ENCODE data around the gene TAC4. TPM values are rescaled to one million over a fixed set of nuclear protein-coding genes. Genes with fewer than 3 reads are reported as not detected.
"Not testable (repeated sequence)": the region's sequence is repeated elsewhere in the genome, so short reads cannot be mapped to it uniquely, and the experiment has no call there.

The TAC4 gene
- total RNA-seq, 1 donor = not detected

DNA sequence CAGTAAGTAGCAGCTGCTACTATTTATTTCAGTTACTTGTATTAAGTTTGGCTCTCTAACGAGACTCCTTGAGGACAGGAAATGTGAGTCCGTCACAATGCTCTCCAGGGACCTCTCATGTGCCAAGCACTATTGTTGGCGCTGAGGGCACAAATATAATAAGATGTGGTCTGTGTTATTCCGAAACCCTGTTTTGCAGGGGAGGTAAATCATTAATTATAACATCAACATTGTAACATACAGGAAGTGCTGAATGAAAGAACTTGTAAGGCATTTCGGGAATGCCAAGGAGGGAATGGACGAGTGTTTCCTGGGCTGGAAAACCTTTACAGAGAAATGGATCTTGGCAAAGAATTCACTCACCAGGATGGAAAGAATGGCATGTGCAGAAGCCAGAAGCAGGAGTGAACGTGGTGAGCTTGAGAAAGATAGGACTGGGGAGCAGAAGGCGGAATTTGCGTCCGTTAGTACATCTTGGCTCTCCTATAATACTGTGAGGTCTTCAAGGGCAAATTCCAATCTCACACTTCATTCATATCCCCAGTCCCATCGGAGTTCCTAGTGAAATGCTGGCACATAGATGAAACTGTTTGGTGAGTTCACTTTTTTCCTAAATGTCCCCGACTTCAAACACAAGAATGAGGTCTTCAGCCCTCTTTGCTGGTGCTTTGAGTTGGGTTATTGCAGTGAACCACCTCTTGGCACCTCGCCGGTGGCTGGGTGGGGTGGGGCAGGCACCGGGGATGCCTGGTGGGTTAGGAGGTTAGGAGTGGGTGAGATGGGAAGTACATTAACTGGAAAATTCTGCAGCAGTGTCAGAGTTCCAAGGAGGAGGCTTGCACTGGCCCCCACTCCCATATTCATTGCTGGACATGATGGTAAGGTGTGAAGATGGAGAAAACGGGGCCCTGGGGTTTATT, 11.5 kb downstream of the TAC4 start:
- TF ChIP-seq CTCF (IDR thresholded peaks at IDR 0.05; ENCODE audit: insufficient read depth, low read length) = no peak
- no peak overlapping the region for H3K4me3 ChIP-seq (ENCODE audit: low read depth, low read length)
- DNase-seq (ENCODE audit: low read depth) = peak; percentile 84

DNA sequence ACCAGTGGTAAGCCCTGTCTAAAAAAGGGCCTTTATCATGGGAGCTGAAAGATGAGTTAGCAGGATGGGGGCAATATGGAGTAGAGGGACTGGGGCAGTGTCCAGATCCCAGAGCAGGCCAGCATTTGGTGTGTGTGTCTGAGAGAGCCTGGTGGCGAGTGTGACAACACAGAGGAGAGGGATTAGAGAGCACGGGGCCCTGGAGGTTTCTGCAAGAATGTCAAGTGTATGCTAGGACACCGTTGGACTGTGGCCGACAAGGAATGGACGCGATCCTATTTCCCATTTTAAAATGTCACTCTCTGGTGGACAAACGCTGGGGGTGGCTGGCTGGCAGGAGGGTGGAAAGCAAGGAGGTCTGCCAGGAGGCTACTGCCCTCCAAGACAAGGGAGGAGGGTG, 12.4 kb downstream of the TAC4 start:
- no peak overlapping the region for H3K4me3 ChIP-seq (ENCODE audit: low read depth, low read length)
- TF ChIP-seq CTCF (IDR thresholded peaks at IDR 0.05; ENCODE audit: insufficient read depth, low read length) = no peak
- no peak for DNase-seq (ENCODE audit: low read depth)

DNA sequence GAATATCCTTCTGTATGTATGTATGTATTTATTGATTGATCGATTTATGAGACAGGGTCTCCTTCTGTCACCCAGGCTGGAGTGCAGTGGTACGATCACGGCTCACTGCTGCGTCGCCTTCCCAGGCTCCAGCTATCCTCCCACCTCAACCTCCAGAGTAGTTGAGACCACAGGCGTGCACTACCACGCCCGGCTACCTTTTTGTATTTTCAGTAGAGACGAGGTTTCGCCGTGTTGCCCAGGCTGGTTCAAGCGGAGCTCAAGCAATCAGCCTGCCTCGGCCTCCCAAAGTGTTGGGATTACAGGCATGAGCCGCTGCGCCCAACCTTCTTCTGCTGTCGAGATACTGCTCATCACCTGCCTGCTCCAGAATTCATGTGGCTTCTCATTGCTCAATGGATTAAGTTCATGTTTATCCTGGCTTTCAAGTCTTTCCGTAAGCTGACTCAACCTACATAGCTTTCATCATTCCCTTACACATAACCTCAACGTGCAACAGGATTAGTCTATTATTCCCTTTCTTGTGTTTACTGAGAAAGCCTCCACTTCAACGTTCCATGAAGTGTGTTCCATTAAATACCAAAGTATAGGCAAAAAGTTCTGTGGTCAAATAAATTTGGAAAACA, 13.6 kb downstream of the TAC4 start:
- H3K4me3 ChIP-seq (ENCODE audit: low read depth, low read length) = no peak overlapping the region
- TF ChIP-seq CTCF (IDR thresholded peaks at IDR 0.05; ENCODE audit: insufficient read depth, low read length) = no peak
- no peak for DNase-seq (ENCODE audit: low read depth)

DNA sequence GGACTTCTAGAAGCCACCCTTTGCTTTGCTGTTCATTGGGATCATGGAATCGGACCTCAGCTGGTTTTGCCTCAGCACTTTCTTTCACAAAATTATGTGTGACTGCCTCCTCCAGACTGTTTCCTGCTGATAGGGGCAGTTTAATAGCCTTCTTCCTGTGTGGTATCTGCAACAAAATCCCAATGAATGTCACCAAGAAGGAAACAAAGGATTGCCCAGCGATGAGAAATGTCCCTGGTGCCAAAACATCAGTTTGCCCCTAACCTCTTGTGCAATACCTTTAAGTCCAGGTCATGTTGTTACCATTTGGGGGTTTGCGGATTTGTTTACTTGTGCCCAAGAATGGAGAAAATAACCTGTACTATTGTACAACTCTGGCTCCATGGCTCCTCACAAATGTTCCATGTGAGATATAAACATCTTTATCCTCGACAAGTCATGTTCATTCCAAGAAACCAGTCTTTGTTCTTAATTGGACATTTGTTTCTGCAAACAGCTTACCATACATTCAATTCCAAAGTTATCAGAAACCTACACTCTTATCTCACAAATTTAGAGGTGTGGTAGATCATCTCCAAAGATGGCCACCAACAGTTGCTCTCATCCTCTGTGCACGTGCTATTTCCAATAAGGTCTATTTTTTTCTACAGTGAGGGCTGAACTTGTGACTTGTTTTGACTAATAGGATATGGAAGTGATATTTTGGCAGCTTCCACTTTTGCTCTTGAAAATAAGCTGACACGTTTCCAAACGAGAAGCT, 14.8 kb downstream of the TAC4 start:
- H3K4me3 ChIP-seq (ENCODE audit: low read depth, low read length) = no peak overlapping the region
- TF ChIP-seq CTCF (IDR thresholded peaks at IDR 0.05; ENCODE audit: insufficient read depth, low read length) = no peak
- no peak for DNase-seq (ENCODE audit: low read depth)

- no peak for TF ChIP-seq CTCF (IDR thresholded peaks at IDR 0.05; ENCODE audit: insufficient read depth, low read length)
- no peak for DNase-seq (ENCODE audit: low read depth)
- no peak overlapping the region for H3K4me3 ChIP-seq (ENCODE audit: low read depth, low read length)
Measured at GRCh38 chr17:49830605-49831004, 17.3 kb downstream of the TAC4 start.

- H3K4me3 ChIP-seq (ENCODE audit: low read depth, low read length) = no peak overlapping the region
- no peak for TF ChIP-seq CTCF (IDR thresholded peaks at IDR 0.05; ENCODE audit: insufficient read depth, low read length)
- DNase-seq (ENCODE audit: low read depth) = no peak
Measured at GRCh38 chr17:49829026-49829425, 18.8 kb downstream of the TAC4 start.

- peak; percentile 70 for DNase-seq (ENCODE audit: low read depth)
- H3K4me3 ChIP-seq (ENCODE audit: low read depth, low read length) = not testable (repeated sequence)
Measured at GRCh38 chr17:49828325-49828724, 19.5 kb downstream of the TAC4 start.
